ENCODE measurements around the gene CERS3.

The CERS3 gene

GRCh38 chr15:100528833-100529428, at the start of gene CERS3:
Gene CERS3 (minus strand): TSS chr15:100528950. CDS start chr15:100501849, 27,101 bp downstream.
- DNase-seq (ENCODE audit: low read depth, low spot score): no peak

- DNase-seq (ENCODE audit: low read depth, low spot score): no peak
These were observed 44.8 kb upstream of the CERS3 start for GRCh38 chr15:100573526-100573925.

GRCh38 chr15:100572362-100572983, 43.7 kb upstream of the CERS3 start:
- DNase-seq (ENCODE audit: low read depth, low spot score): no peak

GRCh38 chr15:100571592-100572167, 42.9 kb upstream of the CERS3 start:
- no peak for DNase-seq (ENCODE audit: low read depth, low spot score)

GRCh38 chr15:100570735-100571313, 42.1 kb upstream of the CERS3 start:
- DNase-seq (ENCODE audit: low read depth, low spot score): no peak

- no peak for DNase-seq (ENCODE audit: low read depth, low spot score)
These were observed 41.5 kb upstream of the CERS3 start for GRCh38 chr15:100570275-100570674.

- no peak for DNase-seq (ENCODE audit: low read depth, low spot score)
These were observed 40.6 kb upstream of the CERS3 start for GRCh38 chr15:100569391-100569790.

- DNase-seq (ENCODE audit: low read depth, low spot score): no peak
These were observed 38.3 kb upstream of the CERS3 start for GRCh38 chr15:100566850-100567628.

- DNase-seq (ENCODE audit: low read depth, low spot score): no peak
These were observed 36.8 kb upstream of the CERS3 start for GRCh38 chr15:100565591-100565990.

GRCh38 chr15:100560323-100560722, 31.6 kb upstream of the CERS3 start:
- no peak for DNase-seq (ENCODE audit: low read depth, low spot score)

- no peak for DNase-seq (ENCODE audit: low read depth, low spot score)
These were observed 30.6 kb upstream of the CERS3 start for GRCh38 chr15:100559330-100559729.

- DNase-seq (ENCODE audit: low read depth, low spot score): no peak
These were observed 30.1 kb upstream of the CERS3 start for GRCh38 chr15:100558771-100559254.

GRCh38 chr15:100553468-100553867, 24.7 kb upstream of the CERS3 start:
- no peak for DNase-seq (ENCODE audit: low read depth, low spot score)

- DNase-seq (ENCODE audit: low read depth, low spot score): no peak
These were observed 19.2 kb upstream of the CERS3 start for GRCh38 chr15:100547961-100548360.

GRCh38 chr15:100544946-100545345, 16.2 kb upstream of the CERS3 start:
- DNase-seq (ENCODE audit: low read depth, low spot score): no peak

GRCh38 chr15:100544338-100544841, 15.6 kb upstream of the CERS3 start:
- DNase-seq (ENCODE audit: low read depth, low spot score): no peak

GRCh38 chr15:100542290-100542689, 13.5 kb upstream of the CERS3 start:
- DNase-seq (ENCODE audit: low read depth, low spot score): no peak

GRCh38 chr15:100537331-100537730, 8.6 kb upstream of the CERS3 start:
- DNase-seq (ENCODE audit: low read depth, low spot score): no peak

- no peak for DNase-seq (ENCODE audit: low read depth, low spot score)
These were observed 8.0 kb upstream of the CERS3 start for GRCh38 chr15:100536733-100537132.

- DNase-seq (ENCODE audit: low read depth, low spot score): no peak
These were observed 5.1 kb upstream of the CERS3 start for GRCh38 chr15:100533886-100534285.

GRCh38 chr15:100531823-100532327, 3.1 kb upstream of the CERS3 start:
- no peak for DNase-seq (ENCODE audit: low read depth, low spot score)

GRCh38 chr15:100531204-100531603, 2.5 kb upstream of the CERS3 start:
- no peak for DNase-seq (ENCODE audit: low read depth, low spot score)

All from activated naive CD8-positive, alpha-beta T cell treated with anti-CD3 and anti-CD28 coated beads, Interleukin-2, amount 50 U/mL, for 16 hours (primary cell).